GM12874 (cell line): ENCODE data around the gene NRARP.
A peak's percentile ranks its signal among the peaks of the same experiment; 100 is the strongest.

Experiments used
- TF ChIP-seq, protein P1 (sequence below): IDR thresholded peaks from 2 replicates; pipeline ENCODE4 v1.5.1; 2011; ENCODE audit warnings: low read depth, mild to moderate bottlenecking, control low read depth, low read length, moderate library complexity; ENCODE audit not compliant: insufficient read depth

NRARP gene

DNA sequence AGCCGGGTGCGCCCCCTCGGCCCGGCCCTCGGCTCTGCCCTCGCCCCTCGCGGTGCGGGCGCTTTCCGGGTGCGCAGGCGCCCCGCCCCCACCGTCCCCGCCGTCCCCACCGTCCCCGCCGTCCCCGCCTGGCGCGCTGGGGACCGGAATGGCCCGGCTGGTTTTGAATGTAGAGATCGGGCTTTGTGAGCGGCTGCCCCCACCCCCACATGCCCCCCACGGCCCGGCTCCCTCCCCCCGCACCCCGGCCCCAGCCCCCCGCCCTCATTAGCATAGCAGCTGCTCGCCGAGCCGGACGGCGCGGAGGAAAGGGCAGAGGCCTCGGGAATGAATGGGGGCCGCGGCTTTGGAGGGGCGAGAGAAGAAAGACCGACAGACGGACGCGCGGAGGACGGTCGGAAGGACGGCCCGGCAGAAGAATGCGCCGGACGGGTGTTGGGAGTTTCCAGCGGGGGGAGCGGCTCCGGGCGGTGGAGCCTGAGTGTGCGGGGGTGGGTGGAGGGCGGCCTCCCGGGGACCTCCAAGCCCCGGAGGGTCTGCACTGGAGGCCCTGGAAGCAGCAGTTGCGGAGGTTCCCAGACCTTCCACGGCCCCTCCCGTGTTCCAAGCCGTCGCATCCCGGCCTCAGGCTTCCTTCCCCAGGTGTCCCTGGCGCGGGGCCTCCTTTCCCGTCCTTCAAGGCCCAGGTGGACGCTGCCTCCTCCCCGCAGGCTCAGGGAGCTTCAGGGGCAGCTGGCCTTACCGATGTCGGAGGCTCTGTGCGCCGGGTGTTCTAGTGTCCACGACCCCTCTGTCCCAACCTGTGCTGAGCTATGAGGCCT lies 6.0 kb downstream of the NRARP start:
- TF ChIP-seq, protein P1, sequence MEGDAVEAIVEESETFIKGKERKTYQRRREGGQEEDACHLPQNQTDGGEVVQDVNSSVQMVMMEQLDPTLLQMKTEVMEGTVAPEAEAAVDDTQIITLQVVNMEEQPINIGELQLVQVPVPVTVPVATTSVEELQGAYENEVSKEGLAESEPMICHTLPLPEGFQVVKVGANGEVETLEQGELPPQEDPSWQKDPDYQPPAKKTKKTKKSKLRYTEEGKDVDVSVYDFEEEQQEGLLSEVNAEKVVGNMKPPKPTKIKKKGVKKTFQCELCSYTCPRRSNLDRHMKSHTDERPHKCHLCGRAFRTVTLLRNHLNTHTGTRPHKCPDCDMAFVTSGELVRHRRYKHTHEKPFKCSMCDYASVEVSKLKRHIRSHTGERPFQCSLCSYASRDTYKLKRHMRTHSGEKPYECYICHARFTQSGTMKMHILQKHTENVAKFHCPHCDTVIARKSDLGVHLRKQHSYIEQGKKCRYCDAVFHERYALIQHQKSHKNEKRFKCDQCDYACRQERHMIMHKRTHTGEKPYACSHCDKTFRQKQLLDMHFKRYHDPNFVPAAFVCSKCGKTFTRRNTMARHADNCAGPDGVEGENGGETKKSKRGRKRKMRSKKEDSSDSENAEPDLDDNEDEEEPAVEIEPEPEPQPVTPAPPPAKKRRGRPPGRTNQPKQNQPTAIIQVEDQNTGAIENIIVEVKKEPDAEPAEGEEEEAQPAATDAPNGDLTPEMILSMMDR: no peak

DNA sequence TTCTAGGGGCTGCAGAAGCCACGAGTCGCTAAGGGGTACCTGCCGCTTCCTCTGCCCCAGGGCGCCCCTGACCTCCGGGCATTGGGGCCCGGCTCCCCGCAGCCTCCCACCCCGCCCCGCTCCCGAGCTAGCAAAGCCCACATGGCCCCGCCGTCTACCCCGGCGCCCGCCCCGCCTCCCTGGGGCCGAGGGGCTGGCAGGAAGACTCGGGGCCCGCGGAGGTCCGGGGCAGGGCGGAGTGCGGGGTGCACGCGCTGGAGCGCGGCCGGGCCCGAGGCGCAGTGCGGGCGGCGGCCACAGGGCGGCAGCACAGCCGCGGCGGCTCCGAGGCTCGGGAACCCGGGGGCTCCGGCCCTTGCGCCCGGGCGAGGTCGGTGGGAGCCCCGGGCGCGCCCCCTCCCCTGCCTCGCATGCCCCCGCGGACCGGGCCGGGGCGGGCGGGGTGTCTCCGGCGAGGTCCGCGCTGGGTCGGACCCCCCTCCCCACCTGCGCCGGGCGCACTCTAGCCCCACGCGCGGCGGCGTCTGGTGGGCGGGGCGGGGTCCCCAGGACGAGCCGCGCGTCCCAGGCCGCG lies 6.7 kb downstream of the NRARP start:
- TF ChIP-seq, protein P1: peak; percentile 84

DNA sequence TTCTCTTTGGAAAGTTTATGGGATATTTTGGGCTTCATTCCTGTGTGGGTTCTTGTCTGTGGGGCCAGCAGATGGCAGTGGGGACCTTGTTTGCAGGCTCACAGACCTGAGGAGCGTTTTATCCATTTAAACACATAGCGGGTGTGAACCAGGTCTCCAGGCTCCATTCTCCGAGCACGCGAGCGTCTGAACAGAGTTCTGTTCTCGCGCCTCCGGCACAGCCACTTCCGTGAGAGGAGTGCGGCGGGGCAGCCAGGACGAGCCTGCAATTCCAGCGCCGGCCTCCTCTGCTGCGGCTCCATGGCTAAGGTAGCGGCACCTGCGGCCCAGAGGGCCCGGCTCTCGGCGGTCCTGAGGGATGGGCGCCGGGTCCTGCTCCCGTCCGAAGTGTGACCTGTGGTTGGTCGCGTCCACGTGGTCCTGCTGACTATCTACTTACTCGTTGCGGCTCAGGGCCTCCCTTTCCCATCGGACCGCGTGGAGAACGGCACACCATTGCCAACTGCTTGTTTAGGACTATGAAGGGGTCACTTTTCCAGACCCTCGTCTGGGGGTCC lies 7.3 kb downstream of the NRARP start:
- TF ChIP-seq, protein P1: no peak

DNA sequence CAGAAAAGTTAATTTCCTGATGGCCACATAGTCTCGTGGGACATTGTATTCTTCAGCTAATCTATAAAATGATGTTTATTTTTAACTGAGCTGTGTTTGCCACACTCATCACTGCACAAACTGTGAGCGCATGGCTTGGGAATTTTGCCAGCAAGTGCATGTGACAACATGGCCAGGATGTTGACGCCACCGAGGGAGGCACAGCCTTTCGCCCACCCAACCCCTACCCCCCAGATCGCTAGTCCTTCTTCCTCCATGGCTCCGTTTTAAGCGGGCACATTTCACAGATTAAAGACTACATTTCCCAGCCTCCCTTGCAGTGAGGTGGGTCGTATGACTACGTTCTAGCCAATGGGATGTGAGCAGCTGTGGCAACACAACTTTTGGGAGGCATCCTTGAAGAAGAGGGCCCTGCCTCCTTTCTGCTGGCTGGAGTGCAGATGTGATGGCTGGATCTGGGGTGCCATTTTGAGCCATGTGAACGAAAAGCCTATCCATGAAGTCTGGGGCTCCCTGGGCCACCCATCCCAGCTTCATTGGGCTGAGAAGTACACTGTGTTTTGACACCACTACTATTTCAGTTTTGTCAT lies 7.9 kb downstream of the NRARP start:
- TF ChIP-seq, protein P1: no peak

DNA sequence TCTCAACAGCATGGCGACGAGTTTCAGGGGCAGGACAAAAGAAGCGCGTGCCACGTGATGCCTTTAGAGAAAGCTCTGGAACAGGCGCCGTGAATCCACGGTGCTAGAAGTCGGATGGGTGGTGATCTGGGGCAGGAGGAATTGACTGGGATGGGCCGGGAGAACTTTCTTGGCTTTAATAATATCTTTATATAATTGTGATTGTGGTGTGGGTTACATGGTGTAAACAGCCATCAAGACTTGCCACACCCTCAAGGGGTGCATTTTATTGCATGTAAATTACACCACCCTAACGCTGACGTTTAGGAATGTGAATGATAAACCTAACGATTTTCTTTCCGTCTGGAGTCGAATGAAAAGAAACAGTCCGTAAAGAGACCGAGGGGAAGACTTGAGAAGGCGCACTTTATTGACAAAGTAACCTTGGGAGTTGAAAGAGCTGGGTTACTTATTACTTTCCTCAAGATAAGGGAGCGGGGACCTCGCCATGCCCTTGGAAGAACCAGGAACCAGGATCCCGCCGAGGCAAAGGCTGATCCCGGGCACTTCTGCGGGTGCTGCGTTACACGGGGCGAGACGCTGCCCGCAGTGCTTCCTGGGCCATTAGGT lies 8.5 kb downstream of the NRARP start:
- TF ChIP-seq, protein P1: no peak

DNA sequence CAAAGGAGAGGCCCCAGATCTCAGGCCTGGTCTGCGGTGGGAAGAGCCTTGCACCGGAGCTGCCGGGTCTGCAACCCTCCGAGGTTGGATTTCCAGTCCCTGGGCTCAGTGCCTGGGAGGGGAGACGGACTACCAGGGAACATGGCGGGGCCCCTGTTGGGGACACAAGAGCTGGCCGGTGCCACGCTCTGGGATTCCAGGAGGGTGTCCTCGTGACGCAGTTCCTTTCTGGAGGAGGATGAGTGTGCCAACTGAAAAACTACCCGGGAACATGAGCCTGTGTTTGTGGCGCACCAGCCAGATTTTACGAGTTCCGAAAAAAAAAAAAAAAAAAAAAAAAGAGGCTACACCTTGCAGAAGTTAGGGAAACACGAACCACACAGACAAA lies 9.0 kb downstream of the NRARP start:
- TF ChIP-seq, protein P1: no peak

DNA sequence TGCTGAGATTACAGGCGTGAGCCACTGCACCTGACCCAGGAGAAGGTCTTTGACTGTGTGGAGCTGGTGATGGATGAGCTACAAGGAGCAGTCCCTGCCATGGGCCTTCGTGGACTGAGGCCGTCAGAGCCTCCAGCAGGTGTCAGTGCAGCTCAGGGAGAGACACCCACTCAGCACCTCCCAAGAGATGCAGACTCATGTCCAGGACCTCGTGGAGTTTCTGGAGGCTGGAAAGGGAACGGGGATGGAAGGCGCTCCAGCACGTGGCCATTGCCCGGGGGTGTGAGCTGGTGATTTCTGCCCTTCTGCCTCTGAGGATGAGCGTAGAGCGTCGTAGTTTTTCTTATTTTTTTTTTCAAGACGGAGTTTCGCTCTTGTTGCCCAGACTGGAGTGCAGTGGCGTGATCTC lies 15.1 kb downstream of the NRARP start:
- TF ChIP-seq, protein P1: peak; percentile 55
